Measurements from ENCODE around the gene ZDHHC14.

ZDHHC14 gene

DNA sequence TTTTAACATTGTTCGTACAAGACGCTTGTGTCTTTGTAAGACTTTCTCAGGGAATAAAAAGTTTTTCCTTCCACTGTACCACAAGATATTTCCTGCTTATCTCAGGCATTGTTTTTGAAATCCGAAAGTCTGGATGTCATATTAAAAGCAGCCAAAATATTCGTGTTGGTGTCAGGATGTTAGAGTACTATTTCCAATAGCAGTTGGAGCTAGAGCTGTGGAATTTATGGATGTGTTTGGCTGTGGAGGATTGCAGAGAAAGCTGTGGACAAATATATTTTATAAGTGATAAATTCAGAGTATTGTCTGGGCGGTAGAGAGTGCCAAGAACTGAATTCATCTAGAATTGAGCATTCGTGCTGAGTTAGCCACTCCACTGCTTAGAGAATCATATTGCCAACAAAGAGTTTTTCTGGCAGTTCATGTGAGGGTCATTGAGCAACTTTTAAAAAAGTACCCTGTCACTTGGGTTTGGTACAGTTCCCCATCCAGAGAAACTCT lies 57.7 kb downstream of the ZDHHC14 start (continued):
- TF ChIP-seq, protein P1, sequence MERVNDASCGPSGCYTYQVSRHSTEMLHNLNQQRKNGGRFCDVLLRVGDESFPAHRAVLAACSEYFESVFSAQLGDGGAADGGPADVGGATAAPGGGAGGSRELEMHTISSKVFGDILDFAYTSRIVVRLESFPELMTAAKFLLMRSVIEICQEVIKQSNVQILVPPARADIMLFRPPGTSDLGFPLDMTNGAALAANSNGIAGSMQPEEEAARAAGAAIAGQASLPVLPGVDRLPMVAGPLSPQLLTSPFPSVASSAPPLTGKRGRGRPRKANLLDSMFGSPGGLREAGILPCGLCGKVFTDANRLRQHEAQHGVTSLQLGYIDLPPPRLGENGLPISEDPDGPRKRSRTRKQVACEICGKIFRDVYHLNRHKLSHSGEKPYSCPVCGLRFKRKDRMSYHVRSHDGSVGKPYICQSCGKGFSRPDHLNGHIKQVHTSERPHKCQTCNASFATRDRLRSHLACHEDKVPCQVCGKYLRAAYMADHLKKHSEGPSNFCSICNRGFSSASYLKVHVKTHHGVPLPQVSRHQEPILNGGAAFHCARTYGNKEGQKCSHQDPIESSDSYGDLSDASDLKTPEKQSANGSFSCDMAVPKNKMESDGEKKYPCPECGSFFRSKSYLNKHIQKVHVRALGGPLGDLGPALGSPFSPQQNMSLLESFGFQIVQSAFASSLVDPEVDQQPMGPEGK (CRISPR knock-in tag; IDR thresholded peaks at IDR 0.05; ENCODE audit: borderline replicate concordance): no peak
- TF ChIP-seq CSDC2 (CRISPR knock-in tag; IDR thresholded peaks at IDR 0.05): no peak

DNA sequence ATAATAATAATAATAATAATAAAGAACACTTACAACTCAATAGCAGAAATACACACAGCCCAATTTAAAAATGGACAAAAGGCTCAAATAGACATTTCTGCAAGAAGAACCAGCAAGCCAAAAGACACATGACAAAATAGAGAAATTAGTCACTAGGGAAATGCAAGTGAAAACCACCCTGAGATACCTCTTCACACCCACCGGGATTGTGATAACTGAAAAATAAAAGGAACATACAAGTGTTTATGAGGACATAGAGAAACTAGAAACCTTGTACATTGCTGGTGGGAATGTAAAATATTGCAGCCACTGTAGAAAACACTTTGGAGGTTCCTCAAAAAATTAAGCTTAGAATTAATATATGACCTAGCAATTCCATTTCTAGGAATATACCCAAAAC lies 59.2 kb downstream of the ZDHHC14 start:
- TF ChIP-seq, protein P2, sequence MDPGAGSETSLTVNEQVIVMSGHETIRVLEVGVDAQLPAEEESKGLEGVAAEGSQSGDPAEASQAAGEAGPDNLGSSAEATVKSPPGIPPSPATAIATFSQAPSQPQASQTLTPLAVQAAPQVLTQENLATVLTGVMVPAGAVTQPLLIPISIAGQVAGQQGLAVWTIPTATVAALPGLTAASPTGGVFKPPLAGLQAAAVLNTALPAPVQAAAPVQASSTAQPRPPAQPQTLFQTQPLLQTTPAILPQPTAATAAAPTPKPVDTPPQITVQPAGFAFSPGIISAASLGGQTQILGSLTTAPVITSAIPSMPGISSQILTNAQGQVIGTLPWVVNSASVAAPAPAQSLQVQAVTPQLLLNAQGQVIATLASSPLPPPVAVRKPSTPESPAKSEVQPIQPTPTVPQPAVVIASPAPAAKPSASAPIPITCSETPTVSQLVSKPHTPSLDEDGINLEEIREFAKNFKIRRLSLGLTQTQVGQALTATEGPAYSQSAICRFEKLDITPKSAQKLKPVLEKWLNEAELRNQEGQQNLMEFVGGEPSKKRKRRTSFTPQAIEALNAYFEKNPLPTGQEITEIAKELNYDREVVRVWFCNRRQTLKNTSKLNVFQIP (CRISPR knock-in tag; IDR thresholded peaks at IDR 0.05; ENCODE audit: borderline replicate concordance, low read depth): no peak
- TF ChIP-seq, protein P1 (CRISPR knock-in tag; IDR thresholded peaks at IDR 0.05; ENCODE audit: borderline replicate concordance): no peak
- TF ChIP-seq ARNTL (CRISPR knock-in tag; IDR thresholded peaks at IDR 0.05; ENCODE audit: borderline replicate concordance, low read depth) (no peak), CSDC2 (CRISPR knock-in tag; IDR thresholded peaks at IDR 0.05) (no peak), BACH2 (CRISPR knock-in tag; IDR thresholded peaks at IDR 0.05; ENCODE audit: borderline replicate concordance) (no peak), ZC3H10 (CRISPR knock-in tag; IDR thresholded peaks at IDR 0.05) (no peak), ZNF70 (CRISPR knock-in tag; IDR thresholded peaks at IDR 0.05) (no peak), OSR1 (CRISPR knock-in tag; IDR thresholded peaks at IDR 0.05) (no peak), ISL1 (CRISPR knock-in tag; IDR thresholded peaks at IDR 0.05) (no peak)
- TF ChIP-seq, protein P3, sequence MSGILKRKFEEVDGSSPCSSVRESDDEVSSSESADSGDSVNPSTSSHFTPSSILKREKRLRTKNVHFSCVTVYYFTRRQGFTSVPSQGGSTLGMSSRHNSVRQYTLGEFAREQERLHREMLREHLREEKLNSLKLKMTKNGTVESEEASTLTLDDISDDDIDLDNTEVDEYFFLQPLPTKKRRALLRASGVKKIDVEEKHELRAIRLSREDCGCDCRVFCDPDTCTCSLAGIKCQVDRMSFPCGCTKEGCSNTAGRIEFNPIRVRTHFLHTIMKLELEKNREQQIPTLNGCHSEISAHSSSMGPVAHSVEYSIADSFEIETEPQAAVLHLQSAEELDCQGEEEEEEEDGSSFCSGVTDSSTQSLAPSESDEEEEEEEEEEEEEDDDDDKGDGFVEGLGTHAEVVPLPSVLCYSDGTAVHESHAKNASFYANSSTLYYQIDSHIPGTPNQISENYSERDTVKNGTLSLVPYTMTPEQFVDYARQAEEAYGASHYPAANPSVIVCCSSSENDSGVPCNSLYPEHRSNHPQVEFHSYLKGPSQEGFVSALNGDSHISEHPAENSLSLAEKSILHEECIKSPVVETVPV (CRISPR knock-in tag; IDR thresholded peaks at IDR 0.05): no peak

DNA sequence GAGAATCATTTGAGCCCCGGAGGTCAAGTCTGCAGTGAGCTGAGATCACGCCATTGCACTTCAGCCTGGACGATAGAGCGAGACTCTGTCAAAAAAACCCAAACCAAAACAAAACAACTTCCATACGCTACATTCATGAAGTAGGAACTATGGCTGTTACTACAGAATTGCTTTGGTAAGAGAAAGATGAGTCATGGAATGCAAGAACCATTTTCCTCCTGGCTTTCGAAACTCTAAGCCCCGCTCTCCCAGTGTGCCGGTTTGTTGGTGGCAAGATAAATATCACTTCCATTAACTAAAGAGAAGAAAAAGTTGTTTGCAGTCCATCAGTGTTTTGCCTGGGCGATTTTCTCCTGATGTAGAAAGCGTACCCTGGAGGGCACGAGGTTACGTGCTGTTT lies 61.3 kb downstream of the ZDHHC14 start:
- TF ChIP-seq TOX (CRISPR knock-in tag; IDR thresholded peaks at IDR 0.05; ENCODE audit: borderline replicate concordance) (no peak), PPARA (CRISPR knock-in tag; IDR thresholded peaks at IDR 0.05; ENCODE audit: borderline replicate concordance) (no peak), ZNF8 (CRISPR knock-in tag; IDR thresholded peaks at IDR 0.05) (no peak), ZC3H10 (CRISPR knock-in tag; IDR thresholded peaks at IDR 0.05) (no peak), ZNF565 (CRISPR knock-in tag; conservative IDR thresholded peaks at IDR 0.05; ENCODE audit: low read depth) (no peak), OSR1 (CRISPR knock-in tag; IDR thresholded peaks at IDR 0.05) (no peak), ARNTL (CRISPR knock-in tag; IDR thresholded peaks at IDR 0.05; ENCODE audit: borderline replicate concordance, low read depth) (no peak), TCF4 (CRISPR knock-in tag; IDR thresholded peaks at IDR 0.05; ENCODE audit: borderline replicate concordance) (no peak), ESRRG (CRISPR knock-in tag; IDR thresholded peaks at IDR 0.05) (no peak), SNAI2 (CRISPR knock-in tag; IDR thresholded peaks at IDR 0.05) (no peak), CSDC2 (CRISPR knock-in tag; IDR thresholded peaks at IDR 0.05) (no peak), RARB (CRISPR knock-in tag; IDR thresholded peaks at IDR 0.05) (no peak), ZNF70 (CRISPR knock-in tag; IDR thresholded peaks at IDR 0.05) (no peak)
- TF ChIP-seq, protein P3 (CRISPR knock-in tag; IDR thresholded peaks at IDR 0.05): no peak
- TF ChIP-seq, protein P4, sequence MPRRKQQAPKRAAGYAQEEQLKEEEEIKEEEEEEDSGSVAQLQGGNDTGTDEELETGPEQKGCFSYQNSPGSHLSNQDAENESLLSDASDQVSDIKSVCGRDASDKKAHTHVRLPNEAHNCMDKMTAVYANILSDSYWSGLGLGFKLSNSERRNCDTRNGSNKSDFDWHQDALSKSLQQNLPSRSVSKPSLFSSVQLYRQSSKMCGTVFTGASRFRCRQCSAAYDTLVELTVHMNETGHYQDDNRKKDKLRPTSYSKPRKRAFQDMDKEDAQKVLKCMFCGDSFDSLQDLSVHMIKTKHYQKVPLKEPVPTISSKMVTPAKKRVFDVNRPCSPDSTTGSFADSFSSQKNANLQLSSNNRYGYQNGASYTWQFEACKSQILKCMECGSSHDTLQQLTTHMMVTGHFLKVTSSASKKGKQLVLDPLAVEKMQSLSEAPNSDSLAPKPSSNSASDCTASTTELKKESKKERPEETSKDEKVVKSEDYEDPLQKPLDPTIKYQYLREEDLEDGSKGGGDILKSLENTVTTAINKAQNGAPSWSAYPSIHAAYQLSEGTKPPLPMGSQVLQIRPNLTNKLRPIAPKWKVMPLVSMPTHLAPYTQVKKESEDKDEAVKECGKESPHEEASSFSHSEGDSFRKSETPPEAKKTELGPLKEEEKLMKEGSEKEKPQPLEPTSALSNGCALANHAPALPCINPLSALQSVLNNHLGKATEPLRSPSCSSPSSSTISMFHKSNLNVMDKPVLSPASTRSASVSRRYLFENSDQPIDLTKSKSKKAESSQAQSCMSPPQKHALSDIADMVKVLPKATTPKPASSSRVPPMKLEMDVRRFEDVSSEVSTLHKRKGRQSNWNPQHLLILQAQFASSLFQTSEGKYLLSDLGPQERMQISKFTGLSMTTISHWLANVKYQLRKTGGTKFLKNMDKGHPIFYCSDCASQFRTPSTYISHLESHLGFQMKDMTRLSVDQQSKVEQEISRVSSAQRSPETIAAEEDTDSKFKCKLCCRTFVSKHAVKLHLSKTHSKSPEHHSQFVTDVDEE (CRISPR knock-in tag; IDR thresholded peaks at IDR 0.05): no peak
- TF ChIP-seq, protein P1 (CRISPR knock-in tag; IDR thresholded peaks at IDR 0.05; ENCODE audit: borderline replicate concordance): no peak
- TF ChIP-seq, protein P5, sequence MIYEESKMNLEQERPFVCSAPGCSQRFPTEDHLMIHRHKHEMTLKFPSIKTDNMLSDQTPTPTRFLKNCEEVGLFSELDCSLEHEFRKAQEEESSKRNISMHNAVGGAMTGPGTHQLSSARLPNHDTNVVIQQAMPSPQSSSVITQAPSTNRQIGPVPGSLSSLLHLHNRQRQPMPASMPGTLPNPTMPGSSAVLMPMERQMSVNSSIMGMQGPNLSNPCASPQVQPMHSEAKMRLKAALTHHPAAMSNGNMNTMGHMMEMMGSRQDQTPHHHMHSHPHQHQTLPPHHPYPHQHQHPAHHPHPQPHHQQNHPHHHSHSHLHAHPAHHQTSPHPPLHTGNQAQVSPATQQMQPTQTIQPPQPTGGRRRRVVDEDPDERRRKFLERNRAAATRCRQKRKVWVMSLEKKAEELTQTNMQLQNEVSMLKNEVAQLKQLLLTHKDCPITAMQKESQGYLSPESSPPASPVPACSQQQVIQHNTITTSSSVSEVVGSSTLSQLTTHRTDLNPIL (CRISPR knock-in tag; IDR thresholded peaks at IDR 0.05; ENCODE audit: low read depth): no peak
- TF ChIP-seq, protein P2 (CRISPR knock-in tag; IDR thresholded peaks at IDR 0.05; ENCODE audit: borderline replicate concordance, low read depth): no peak

More for the DNA sequence above, 59.2 kb downstream of the ZDHHC14 start:
- ATAC-seq: no peak

More for the DNA sequence above, 61.3 kb downstream of the ZDHHC14 start:
- no peak for ATAC-seq

Data from SK-N-SH treated with all-trans-retinoic acid at 6 μM for 48 hours (cell line).